ENCODE measurements around the gene CETN3.

- TF ChIP-seq EP300 (IDR thresholded peaks at IDR 0.05) (no peak), POLR2A (IDR thresholded peaks at IDR 0.05) (no peak), CTCF (IDR thresholded peaks at IDR 0.05) (no peak)
These were observed 53.9 kb downstream of the CETN3 start for GRCh38 chr5:90355635-90356034.
